Measurements from ENCODE around the gene ANKS4B. TPM values are rescaled to one million over a fixed set of nuclear protein-coding genes. Genes with fewer than 3 reads are reported as not detected.
"Not testable (repeated sequence)": the region's sequence is repeated elsewhere in the genome, so short reads cannot be mapped to it uniquely, and the experiment has no call there.

ANKS4B gene
- total RNA-seq, 1 experiment from 2014 or later: 0.02 TPM

GRCh38 chr16:21279501-21279900, 46.0 kb downstream of the ANKS4B start:
- Histone ChIP-seq H3K27me3 (no peaks in the 10 kb centered on the region), H3K36me3 (no peaks in the 10 kb centered on the region)

GRCh38 chr16:21281698-21282389, 48.3 kb downstream of the ANKS4B start:
- no peaks in the 10 kb centered on the region for H3K27me3 ChIP-seq

More at GRCh38 chr16:21279501-21279900, 46.0 kb downstream of the ANKS4B start:
- no peak overlapping the region for H3K4me3 ChIP-seq
- no peaks in the 10 kb centered on the region for H3K4me1 ChIP-seq
- H3K27ac ChIP-seq: no peak overlapping the region
- no peaks in the 10 kb centered on the region for H3K9me3 ChIP-seq (replicated peaks)
- no peak for DNase-seq

GRCh38 chr16:21283521-21284289, 50.2 kb downstream of the ANKS4B start:
- H3K27ac ChIP-seq: no peak overlapping the region
- no peak for DNase-seq
- H3K4me3 ChIP-seq: no peak overlapping the region
- H3K4me1 ChIP-seq: no peaks in the 10 kb centered on the region
- H3K36me3 ChIP-seq: no peaks in the 10 kb centered on the region
- H3K27me3 ChIP-seq: no peaks in the 10 kb centered on the region
- H3K9me3 ChIP-seq (replicated peaks): no peaks in the 10 kb centered on the region

More at GRCh38 chr16:21281698-21282389, 48.3 kb downstream of the ANKS4B start:
- H3K4me1 ChIP-seq: no peaks in the 10 kb centered on the region
- no peak overlapping the region for H3K4me3 ChIP-seq
- DNase-seq: no peak
- H3K36me3 ChIP-seq: no peaks in the 10 kb centered on the region
- H3K9me3 ChIP-seq (replicated peaks): no peaks in the 10 kb centered on the region
- no peak overlapping the region for H3K27ac ChIP-seq

GRCh38 chr16:21284414-21284813, 50.9 kb downstream of the ANKS4B start:
- no peaks in the 10 kb centered on the region for H3K4me1 ChIP-seq
- H3K27me3 ChIP-seq: no peaks in the 10 kb centered on the region
- no peaks in the 10 kb centered on the region for H3K36me3 ChIP-seq
- no peak overlapping the region for H3K4me3 ChIP-seq
- DNase-seq: no peak
- H3K9me3 ChIP-seq (replicated peaks): no peaks in the 10 kb centered on the region
- no peak overlapping the region for H3K27ac ChIP-seq

GRCh38 chr16:21285314-21285713, 51.8 kb downstream of the ANKS4B start:
- no peaks in the 10 kb centered on the region for H3K9me3 ChIP-seq (replicated peaks)
- no peak for DNase-seq
- no peaks in the 10 kb centered on the region for H3K4me1 ChIP-seq
- H3K27ac ChIP-seq: no peak overlapping the region
- no peaks in the 10 kb centered on the region for H3K36me3 ChIP-seq
- no peak overlapping the region for H3K4me3 ChIP-seq
- no peaks in the 10 kb centered on the region for H3K27me3 ChIP-seq

GRCh38 chr16:21289789-21290188, 56.3 kb downstream of the ANKS4B start:
- DNase-seq; H3K27me3 ChIP-seq; H3K36me3 ChIP-seq; H3K27ac ChIP-seq; H3K4me3 ChIP-seq; H3K9me3 ChIP-seq (replicated peaks); H3K4me1 ChIP-seq: not testable (repeated sequence)

- DNase-seq: peak; percentile 96 to 98
- Histone ChIP-seq H3K4me3 (peak overlapping the region; percentile 62), H3K36me3 (no peaks in the 10 kb centered on the region), H3K4me1 (no peaks in the 10 kb centered on the region; the same call in 1 of the 2 replicates), H3K9me3 (replicated peaks) (no peaks in the 10 kb centered on the region), H3K27ac (peak overlapping the region; percentile 46), H3K27me3 (no peaks in the 10 kb centered on the region)
Measured at GRCh38 chr16:21300309-21301167, 67.0 kb downstream of the ANKS4B start.

GRCh38 chr16:21301168-21301894, 67.8 kb downstream of the ANKS4B start:
- H3K27ac ChIP-seq: peak overlapping the region; percentile 46
- H3K9me3 ChIP-seq (replicated peaks): no peaks in the 10 kb centered on the region
- peak; percentile 74 to 83 for DNase-seq

GRCh38 chr16:21301895-21302291, 68.4 kb downstream of the ANKS4B start:
- Histone ChIP-seq H3K36me3 (no peaks in the 10 kb centered on the region), H3K9me3 (replicated peaks) (no peaks in the 10 kb centered on the region)
- no peak for DNase-seq

More at GRCh38 chr16:21301168-21301894, 67.8 kb downstream of the ANKS4B start:
- no peaks in the 10 kb centered on the region for H3K36me3 ChIP-seq
- peak overlapping the region; percentile 62 for H3K4me3 ChIP-seq
- no peaks in the 10 kb centered on the region for H3K27me3 ChIP-seq
- H3K4me1 ChIP-seq: no peaks in the 10 kb centered on the region; the same call in 1 of the 2 replicates

GRCh38 chr16:21302454-21302853, 69.0 kb downstream of the ANKS4B start:
- peak overlapping the region; percentile 62 for H3K4me3 ChIP-seq
- peak in 1 of 2 experiments; percentile 3 for DNase-seq
- H3K9me3 ChIP-seq (replicated peaks): no peaks in the 10 kb centered on the region
- no peaks in the 10 kb centered on the region for H3K27me3 ChIP-seq
- no peak overlapping the region for H3K27ac ChIP-seq
- no peaks in the 10 kb centered on the region; the same call in 1 of the 2 replicates for H3K4me1 ChIP-seq
- H3K36me3 ChIP-seq: no peaks in the 10 kb centered on the region

More at GRCh38 chr16:21301895-21302291, 68.4 kb downstream of the ANKS4B start:
- no peaks in the 10 kb centered on the region; the same call in 1 of the 2 replicates for H3K4me1 ChIP-seq
- peak overlapping the region; percentile 46 for H3K27ac ChIP-seq
- H3K4me3 ChIP-seq: peak overlapping the region; percentile 62
- H3K27me3 ChIP-seq: no peaks in the 10 kb centered on the region

- no peak for DNase-seq
- Histone ChIP-seq H3K27ac (no peak overlapping the region), H3K9me3 (replicated peaks) (no peaks in the 10 kb centered on the region), H3K36me3 (no peaks in the 10 kb centered on the region), H3K4me1 (no peaks in the 10 kb centered on the region; the same call in 1 of the 2 replicates), H3K4me3 (no peak overlapping the region), H3K27me3 (no peaks in the 10 kb centered on the region)
Measured at GRCh38 chr16:21302898-21303528, 69.5 kb downstream of the ANKS4B start.
